OCI-LY1 (cell line): ENCODE data around the gene QPRT.
"Not testable (repeated sequence)": the region's sequence is repeated elsewhere in the genome, so short reads cannot be mapped to it uniquely, and the experiment has no call there.

Source experiments
- EZH2 ChIP-seq: fragments of 200-600 bp; sonication (generic), shearing (Covaris generic); IDR thresholded peaks from 2 replicates; pipeline ENCODE4 v1.8.0; 2017; ENCODE audit warnings: borderline replicate concordance, mixed run types, mild to moderate bottlenecking, antibody characterized with exemption, low read length, moderate library complexity, mixed read lengths
- TF ChIP-seq, protein P1 (sequence below): fragments of 200-600 bp; sonication (generic), shearing (Covaris generic); IDR thresholded peaks from 2 replicates; pipeline ENCODE4 v1.5.1; 2017; ENCODE audit warnings: mild to moderate bottlenecking, antibody characterized with exemption, low read length, moderate library complexity, mixed read lengths

DNA sequence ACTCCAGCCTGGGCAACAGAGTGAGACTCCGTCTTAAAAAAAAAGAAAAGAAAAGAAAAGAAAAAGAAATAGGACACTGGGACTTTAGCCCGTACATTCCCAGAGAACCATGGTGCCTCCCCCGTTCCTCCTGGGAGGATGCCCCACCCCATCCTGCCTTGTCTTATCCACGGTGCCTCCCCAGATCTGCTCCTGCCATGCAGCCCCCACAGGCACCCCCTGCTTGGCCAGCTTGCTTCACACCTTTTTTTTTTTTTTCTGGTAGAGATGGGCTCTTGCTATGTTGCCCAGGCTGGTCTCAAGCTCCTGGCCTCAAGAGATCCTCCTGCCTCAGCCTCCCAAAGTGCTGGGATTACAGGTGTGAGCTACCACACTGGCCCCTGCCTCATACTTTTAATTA lies 67.5 kb downstream of the QPRT start:
- TF ChIP-seq, protein P1, sequence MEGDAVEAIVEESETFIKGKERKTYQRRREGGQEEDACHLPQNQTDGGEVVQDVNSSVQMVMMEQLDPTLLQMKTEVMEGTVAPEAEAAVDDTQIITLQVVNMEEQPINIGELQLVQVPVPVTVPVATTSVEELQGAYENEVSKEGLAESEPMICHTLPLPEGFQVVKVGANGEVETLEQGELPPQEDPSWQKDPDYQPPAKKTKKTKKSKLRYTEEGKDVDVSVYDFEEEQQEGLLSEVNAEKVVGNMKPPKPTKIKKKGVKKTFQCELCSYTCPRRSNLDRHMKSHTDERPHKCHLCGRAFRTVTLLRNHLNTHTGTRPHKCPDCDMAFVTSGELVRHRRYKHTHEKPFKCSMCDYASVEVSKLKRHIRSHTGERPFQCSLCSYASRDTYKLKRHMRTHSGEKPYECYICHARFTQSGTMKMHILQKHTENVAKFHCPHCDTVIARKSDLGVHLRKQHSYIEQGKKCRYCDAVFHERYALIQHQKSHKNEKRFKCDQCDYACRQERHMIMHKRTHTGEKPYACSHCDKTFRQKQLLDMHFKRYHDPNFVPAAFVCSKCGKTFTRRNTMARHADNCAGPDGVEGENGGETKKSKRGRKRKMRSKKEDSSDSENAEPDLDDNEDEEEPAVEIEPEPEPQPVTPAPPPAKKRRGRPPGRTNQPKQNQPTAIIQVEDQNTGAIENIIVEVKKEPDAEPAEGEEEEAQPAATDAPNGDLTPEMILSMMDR, result not testable (repeated sequence)
- not testable (repeated sequence) for TF ChIP-seq EZH2
